Measurements from ENCODE around the gene BLM. TPM values are rescaled to one million over a fixed set of nuclear protein-coding genes. Genes with fewer than 3 reads are reported as not detected.

BLM gene
- total and polyA plus RNA-seq, 2 of the 8 experiments (the other 6 are each of a cell fraction or from before 2014, with no cell fraction given) = 15.2 to 46.7 TPM

- FAIRE-seq (no peak), DNase-seq (ENCODE audit: low read depth in 1 of 2, low spot score in 2 of 2) (no peak)
- no peak overlapping the region for H2AK5ac ChIP-seq (ENCODE audit: low read depth, low read length)
- no peak overlapping the region for H2BK120ac ChIP-seq (replicated peaks; ENCODE audit: low read depth, low read length)
- H3K4me1 ChIP-seq (replicated peaks in 1 of 4; ENCODE audit: control insufficient read depth in 3 of 4, insufficient read depth in 4 of 4, low read length in 3 of 4) = no peaks in the 10 kb centered on the region
- H3K9me3 ChIP-seq (ENCODE audit: insufficient read depth in 2 of 2, low read depth in 1 of 2, low read length in 1 of 2) = no peaks in the 10 kb centered on the region
- H3K23me2 ChIP-seq (ENCODE audit: low read depth, low read length) = no peaks in the 10 kb centered on the region
- no peak overlapping the region for H2BK5ac ChIP-seq (ENCODE audit: low read depth, low read length)
- ChIA-PET CTCF (ENCODE audit: partially characterized antibody) (interaction anchor here (0.8 to 3.3 kb wide), 7 partner anchors 13 to 309 kb away, joined by 3 to 17 read pairs (median 3); partner anchors contain the start of gene UNC45A), POLR2A (ENCODE audit: partially characterized antibody) (interaction anchor here (0.6 kb wide), 1 partner anchor 9 kb away, joined by 3 read pairs; no protein-coding TSS in a partner anchor)
- H4K8ac ChIP-seq (ENCODE audit: extremely low read depth, insufficient read depth, low read length) = no peak overlapping the region
- no peak overlapping the region for H3K56ac ChIP-seq (replicated peaks; ENCODE audit: insufficient read length, low read depth, low read length)
- no peak overlapping the region for H3K27ac ChIP-seq (ENCODE audit: low read depth, low read length)
- no peak overlapping the region for H2BK15ac ChIP-seq (ENCODE audit: low read length)
- H3K18ac ChIP-seq (ENCODE audit: extremely low read depth, low read length) = no peak overlapping the region
- no peak overlapping the region for H2AFZ ChIP-seq (ENCODE audit: low read length)
- H3K23ac ChIP-seq (ENCODE audit: insufficient read length) = no peak overlapping the region
- no peak overlapping the region for H4K5ac ChIP-seq (ENCODE audit: insufficient read length, low read depth, low read length)
- peaks cover 7 to 54% (median 33%) of the 10 kb centered on the region in 4 experiments for H3K36me3 ChIP-seq (ENCODE audit: control insufficient read depth in 2 of 4, insufficient read depth in 4 of 4, low read length in 3 of 4)
- H4K20me1 ChIP-seq (replicated peaks in 1 of 2; ENCODE audit: control insufficient read depth in 1 of 2, insufficient read depth in 2 of 2, low read length in 2 of 2) = peaks cover 0 to 2% of the 10 kb centered on the region in 2 experiments
- TF ChIP-seq CTBP2 (IDR thresholded peaks at IDR 0.05; ENCODE audit: borderline replicate concordance, insufficient read depth, insufficient read length, low read length) = no peak
- no peak for TF ChIP-seq CREB1 (IDR thresholded peaks at IDR 0.05)
- no peak for TF ChIP-seq RXRA (IDR thresholded peaks at IDR 0.05; ENCODE audit: insufficient read depth, low read depth, low read length)
- TF ChIP-seq KDM4A (IDR thresholded peaks at IDR 0.05; ENCODE audit: low read depth, low read length, severe bottlenecking) = no peak
- TF ChIP-seq SIX5 (IDR thresholded peaks at IDR 0.05; ENCODE audit: low read depth, low read length) = no peak
- no peaks in the 10 kb centered on the region for H3K27me3 ChIP-seq (replicated peaks in 1 of 4; ENCODE audit: control insufficient read depth in 3 of 4, extremely low read depth in 1 of 4, insufficient read depth in 3 of 4, low read length in 3 of 4)
- H4K91ac ChIP-seq (replicated peaks; ENCODE audit: insufficient read length, low read length) = no peak overlapping the region
- 78% methylated on average over 3 of the region's 3 CpGs; no CpG with 5 or more reads in 1 of the 2 experiments for WGBS, 2 experiments (ENCODE audit: extremely low coverage in 1 of 2, insufficient coverage in 1 of 2, insufficient read length in 1 of 2, insufficient replicate concordance in 2 of 2, low coverage in 1 of 2, low lambda C conversion rate in 2 of 2, missing lambda C conversion rate in 1 of 2)
- no peak overlapping the region for H3K4ac ChIP-seq (replicated peaks; ENCODE audit: insufficient read length, low read depth, low read length)
- H3K79me2 ChIP-seq (ENCODE audit: control insufficient read depth in 1 of 2, insufficient read depth in 2 of 2, low read length in 2 of 2) = no peaks in the 10 kb centered on the region
- H2BK12ac ChIP-seq (ENCODE audit: low read depth, low read length) = no peak overlapping the region
- H2BK20ac ChIP-seq (ENCODE audit: low read length) = no peak overlapping the region
- H3K14ac ChIP-seq (ENCODE audit: insufficient read length) = no peak overlapping the region
- H3K4me3 ChIP-seq (ENCODE audit: extremely low read depth in 1 of 4, insufficient read depth in 2 of 4, low read depth in 3 of 4, low read length in 4 of 4) = no peak overlapping the region
- no peaks in the 10 kb centered on the region for H3K79me1 ChIP-seq (ENCODE audit: low read depth, low read length)
- no peak overlapping the region for H3K9ac ChIP-seq (replicated peaks in 1 of 4; ENCODE audit: extremely low read depth in 1 of 4, low read depth in 3 of 4, low read length in 3 of 4)
- H3K4me2 ChIP-seq (ENCODE audit: insufficient read depth in 1 of 2, low read depth in 2 of 2, low read length in 2 of 2) = no peak overlapping the region
These were observed 72.9 kb downstream of the BLM start for GRCh38 chr15:90790057-90790456.

Measured in H1 (cell line).